Measurements from ENCODE around the gene PAXX. TPM values are rescaled to one million over a fixed set of nuclear protein-coding genes. Genes with fewer than 3 reads are reported as not detected.

Gene PAXX
- total RNA-seq, 1 experiment from 2014 or later, result 44.1 TPM

DNA sequence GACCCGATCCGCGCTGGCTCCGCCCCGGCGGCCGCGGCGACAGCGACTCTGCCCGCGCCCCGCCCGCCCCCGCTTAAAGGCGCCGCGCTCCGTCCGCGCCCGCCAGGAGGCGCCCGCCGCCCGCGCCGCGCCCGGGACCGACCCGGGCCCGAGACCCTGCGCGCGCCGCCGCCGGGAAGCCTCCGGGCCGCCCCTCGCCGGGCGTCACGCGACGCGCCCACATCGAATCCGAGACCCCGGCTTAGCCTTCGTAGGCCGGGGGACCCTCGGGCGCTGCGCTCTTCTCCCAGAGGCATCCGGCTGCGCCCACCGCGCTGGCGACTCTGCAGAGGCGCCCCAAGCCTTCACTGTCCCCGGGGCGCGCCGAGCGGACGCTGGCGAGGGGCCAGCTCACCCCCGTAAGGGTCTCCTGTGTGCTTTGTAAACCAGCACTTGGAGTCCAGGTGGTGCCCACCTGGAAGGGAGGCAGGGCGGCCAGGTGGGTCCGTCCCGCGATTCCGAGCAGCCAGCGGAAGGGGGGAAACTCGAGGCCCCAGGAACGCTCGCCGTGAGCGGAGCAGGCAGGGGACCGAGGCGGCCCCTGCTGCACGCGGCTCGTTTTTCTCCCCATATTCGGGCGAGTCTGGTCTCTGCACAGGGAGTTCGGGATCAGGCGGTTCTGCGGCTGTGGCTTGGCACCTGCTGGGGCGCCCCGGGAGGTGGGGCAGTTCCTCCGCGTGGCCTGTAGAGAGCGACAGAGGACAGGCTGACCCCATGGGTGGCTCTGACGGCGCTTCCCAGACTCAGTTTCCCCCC lies 36.2 kb downstream of the PAXX start (continued):
- TF ChIP-seq, protein P1, sequence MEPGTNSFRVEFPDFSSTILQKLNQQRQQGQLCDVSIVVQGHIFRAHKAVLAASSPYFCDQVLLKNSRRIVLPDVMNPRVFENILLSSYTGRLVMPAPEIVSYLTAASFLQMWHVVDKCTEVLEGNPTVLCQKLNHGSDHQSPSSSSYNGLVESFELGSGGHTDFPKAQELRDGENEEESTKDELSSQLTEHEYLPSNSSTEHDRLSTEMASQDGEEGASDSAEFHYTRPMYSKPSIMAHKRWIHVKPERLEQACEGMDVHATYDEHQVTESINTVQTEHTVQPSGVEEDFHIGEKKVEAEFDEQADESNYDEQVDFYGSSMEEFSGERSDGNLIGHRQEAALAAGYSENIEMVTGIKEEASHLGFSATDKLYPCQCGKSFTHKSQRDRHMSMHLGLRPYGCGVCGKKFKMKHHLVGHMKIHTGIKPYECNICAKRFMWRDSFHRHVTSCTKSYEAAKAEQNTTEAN (CRISPR knock-in tag; IDR thresholded peaks at IDR 0.05), result no peak
- TF ChIP-seq FOXJ3 (CRISPR knock-in tag; IDR thresholded peaks at IDR 0.05; ENCODE audit: borderline replicate concordance), result no peak
- no peak for TF ChIP-seq NR2C2 (CRISPR knock-in tag; IDR thresholded peaks at IDR 0.05)
- no peak for TF ChIP-seq HMGA2 (CRISPR knock-in tag; IDR thresholded peaks at IDR 0.05)
- no peak for TF ChIP-seq PRRX2 (CRISPR knock-in tag; IDR thresholded peaks at IDR 0.05)
- no peak for TF ChIP-seq ZNF317 (CRISPR knock-in tag; IDR thresholded peaks at IDR 0.05; ENCODE audit: borderline replicate concordance, low read depth)

DNA sequence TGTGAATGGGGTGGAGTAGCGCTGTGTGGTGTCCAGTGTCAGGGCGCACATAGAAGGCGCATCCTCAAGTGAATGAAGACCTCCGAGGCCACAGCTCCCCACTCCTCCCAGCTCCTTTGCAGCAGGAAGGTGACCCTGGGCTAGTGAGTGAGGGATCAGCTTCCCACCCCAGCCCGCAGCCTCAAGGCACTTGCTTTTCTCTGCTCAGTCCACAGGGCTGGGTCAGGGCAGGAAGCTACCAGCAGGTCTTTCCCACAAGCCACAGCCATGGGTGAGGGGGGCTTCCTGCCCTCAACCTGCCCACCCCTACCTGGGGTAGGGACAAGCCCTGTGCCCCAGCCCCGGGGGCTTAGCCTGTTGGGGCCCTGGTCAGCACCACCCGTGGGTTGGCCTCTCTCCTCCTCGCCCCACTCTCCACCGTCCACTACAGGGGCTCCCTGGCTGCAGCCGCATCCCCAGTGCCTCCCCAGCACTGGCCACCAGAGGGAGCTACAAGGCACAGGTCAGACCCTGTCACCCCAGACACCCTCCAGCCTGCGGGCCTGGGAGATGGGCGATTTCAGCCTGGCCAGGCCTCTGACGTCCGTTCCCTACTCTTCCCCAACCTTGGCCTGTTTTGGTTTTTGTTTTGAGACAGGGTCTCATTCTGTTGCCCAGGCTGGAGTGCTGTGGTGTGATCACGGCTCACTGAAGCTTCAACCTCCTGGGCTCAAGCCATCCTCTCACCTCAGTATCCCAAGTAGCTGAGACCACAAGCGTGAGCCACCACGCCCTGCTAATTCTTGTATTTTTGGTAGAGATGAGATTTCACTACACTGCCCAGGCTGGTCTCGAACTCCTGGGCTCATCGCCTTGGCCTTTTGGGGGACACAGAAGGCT lies 37.1 kb downstream of the PAXX start:
- Mint-ChIP-seq H3K9me3 (no peaks in the 10 kb centered on the region), H3K27ac (no peak overlapping the region; the same call in 1 of the 2 replicates), H3K36me3 (no peaks in the 10 kb centered on the region), H3K4me1 (0 out of 2 replicates have a peak, but pooled peaks cover 2% of the 10 kb centered on the region), H3K4me3 (peak overlapping the region; percentile 58), H3K27me3 (ENCODE audit: low read depth) (peaks cover 17% of the 10 kb centered on the region)
- CTCF ChIA-PET, result interaction anchor here (0.6 to 4.1 kb wide), 98 partner anchors 9 to 430 kb away, joined by 3 to 58 read pairs (median 6); partner anchors contain the start of genes AJM1, CCDC183, CLIC3 and CYSRT1
- peak; percentile 95 for DNase-seq (ENCODE audit: low spot score)
- peak; percentile 74 for ATAC-seq
- TF ChIP-seq, protein P2, sequence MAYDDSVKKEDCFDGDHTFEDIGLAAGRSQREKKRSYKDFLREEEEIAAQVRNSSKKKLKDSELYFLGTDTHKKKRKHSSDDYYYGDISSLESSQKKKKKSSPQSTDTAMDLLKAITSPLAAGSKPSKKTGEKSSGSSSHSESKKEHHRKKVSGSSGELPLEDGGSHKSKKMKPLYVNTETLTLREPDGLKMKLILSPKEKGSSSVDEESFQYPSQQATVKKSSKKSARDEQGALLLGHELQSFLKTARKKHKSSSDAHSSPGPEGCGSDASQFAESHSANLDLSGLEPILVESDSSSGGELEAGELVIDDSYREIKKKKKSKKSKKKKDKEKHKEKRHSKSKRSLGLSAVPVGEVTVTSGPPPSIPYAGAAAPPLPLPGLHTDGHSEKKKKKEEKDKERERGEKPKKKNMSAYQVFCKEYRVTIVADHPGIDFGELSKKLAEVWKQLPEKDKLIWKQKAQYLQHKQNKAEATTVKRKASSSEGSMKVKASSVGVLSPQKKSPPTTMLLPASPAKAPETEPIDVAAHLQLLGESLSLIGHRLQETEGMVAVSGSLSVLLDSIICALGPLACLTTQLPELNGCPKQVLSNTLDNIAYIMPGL (CRISPR knock-in tag; IDR thresholded peaks at IDR 0.05), result peak; percentile 7; the same call in 1 of the 2 replicates
- TF ChIP-seq, protein P3, sequence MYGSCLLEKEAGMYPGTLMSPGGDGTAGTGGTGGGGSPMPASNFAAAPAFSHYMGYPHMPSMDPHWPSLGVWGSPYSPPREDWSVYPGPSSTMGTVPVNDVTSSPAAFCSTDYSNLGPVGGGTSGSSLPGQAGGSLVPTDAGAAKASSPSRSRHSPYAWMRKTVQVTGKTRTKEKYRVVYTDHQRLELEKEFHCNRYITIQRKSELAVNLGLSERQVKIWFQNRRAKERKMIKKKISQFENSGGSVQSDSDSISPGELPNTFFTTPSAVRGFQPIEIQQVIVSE (CRISPR knock-in tag; IDR thresholded peaks at IDR 0.05; ENCODE audit: borderline replicate concordance), result no peak
- TF ChIP-seq FOXP1 (CRISPR knock-in tag; IDR thresholded peaks at IDR 0.05; ENCODE audit: borderline replicate concordance) (no peak), ZNF121 (CRISPR knock-in tag; IDR thresholded peaks at IDR 0.05) (peak; percentile 54; the same call in 1 of the 2 replicates)
- TF ChIP-seq, protein P4, sequence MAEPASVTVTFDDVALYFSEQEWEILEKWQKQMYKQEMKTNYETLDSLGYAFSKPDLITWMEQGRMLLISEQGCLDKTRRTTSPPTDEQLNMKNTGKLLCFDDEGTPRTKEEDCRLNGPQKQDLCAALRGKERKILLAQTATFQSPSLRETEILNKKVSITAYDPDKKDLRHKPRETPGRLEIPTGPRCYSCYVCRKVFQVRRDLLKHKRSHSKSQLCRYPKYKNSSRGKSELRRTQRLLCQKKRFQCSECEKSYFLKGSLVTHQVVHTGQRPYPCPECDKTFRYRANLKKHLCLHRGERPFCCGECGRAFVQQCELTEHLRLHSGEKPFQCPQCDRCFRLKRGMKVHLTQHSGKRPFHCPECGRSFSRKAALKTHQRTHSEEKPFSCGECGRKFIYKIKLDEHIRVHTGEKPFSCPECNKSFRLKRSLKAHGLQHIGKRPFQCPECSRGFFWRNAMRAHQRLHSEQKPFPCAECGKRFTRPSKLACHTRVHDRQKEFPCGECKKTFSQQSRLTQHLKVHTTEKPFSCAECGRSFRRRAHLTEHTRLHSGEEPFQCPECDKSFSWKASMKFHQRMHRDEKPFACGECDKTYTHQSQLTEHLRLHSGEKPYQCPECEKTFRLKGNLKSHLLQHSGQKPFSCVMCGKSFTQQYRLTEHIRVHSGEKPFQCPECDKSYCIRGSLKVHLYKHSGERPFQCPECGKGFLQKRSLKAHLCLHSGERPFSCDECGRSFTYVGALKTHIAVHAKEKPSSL (CRISPR knock-in tag; conservative IDR thresholded peaks at IDR 0.05), result no peak
- TF ChIP-seq, protein P5, sequence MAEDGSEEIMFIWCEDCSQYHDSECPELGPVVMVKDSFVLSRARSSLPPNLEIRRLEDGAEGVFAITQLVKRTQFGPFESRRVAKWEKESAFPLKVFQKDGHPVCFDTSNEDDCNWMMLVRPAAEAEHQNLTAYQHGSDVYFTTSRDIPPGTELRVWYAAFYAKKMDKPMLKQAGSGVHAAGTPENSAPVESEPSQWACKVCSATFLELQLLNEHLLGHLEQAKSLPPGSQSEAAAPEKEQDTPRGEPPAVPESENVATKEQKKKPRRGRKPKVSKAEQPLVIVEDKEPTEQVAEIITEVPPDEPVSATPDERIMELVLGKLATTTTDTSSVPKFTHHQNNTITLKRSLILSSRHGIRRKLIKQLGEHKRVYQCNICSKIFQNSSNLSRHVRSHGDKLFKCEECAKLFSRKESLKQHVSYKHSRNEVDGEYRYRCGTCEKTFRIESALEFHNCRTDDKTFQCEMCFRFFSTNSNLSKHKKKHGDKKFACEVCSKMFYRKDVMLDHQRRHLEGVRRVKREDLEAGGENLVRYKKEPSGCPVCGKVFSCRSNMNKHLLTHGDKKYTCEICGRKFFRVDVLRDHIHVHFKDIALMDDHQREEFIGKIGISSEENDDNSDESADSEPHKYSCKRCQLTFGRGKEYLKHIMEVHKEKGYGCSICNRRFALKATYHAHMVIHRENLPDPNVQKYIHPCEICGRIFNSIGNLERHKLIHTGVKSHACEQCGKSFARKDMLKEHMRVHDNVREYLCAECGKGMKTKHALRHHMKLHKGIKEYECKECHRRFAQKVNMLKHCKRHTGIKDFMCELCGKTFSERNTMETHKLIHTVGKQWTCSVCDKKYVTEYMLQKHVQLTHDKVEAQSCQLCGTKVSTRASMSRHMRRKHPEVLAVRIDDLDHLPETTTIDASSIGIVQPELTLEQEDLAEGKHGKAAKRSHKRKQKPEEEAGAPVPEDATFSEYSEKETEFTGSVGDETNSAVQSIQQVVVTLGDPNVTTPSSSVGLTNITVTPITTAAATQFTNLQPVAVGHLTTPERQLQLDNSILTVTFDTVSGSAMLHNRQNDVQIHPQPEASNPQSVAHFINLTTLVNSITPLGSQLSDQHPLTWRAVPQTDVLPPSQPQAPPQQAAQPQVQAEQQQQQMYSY (CRISPR knock-in tag; IDR thresholded peaks at IDR 0.05), result 0 out of 2 replicates have a peak, but pooled peaks have one; percentile 5
- TF ChIP-seq, protein P6, sequence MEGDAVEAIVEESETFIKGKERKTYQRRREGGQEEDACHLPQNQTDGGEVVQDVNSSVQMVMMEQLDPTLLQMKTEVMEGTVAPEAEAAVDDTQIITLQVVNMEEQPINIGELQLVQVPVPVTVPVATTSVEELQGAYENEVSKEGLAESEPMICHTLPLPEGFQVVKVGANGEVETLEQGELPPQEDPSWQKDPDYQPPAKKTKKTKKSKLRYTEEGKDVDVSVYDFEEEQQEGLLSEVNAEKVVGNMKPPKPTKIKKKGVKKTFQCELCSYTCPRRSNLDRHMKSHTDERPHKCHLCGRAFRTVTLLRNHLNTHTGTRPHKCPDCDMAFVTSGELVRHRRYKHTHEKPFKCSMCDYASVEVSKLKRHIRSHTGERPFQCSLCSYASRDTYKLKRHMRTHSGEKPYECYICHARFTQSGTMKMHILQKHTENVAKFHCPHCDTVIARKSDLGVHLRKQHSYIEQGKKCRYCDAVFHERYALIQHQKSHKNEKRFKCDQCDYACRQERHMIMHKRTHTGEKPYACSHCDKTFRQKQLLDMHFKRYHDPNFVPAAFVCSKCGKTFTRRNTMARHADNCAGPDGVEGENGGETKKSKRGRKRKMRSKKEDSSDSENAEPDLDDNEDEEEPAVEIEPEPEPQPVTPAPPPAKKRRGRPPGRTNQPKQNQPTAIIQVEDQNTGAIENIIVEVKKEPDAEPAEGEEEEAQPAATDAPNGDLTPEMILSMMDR (IDR thresholded peaks at IDR 0.05), result peak; percentile 84
- POLR2A ChIA-PET, result interaction anchor here (1.6 kb wide), 1 partner anchor 194 kb away, joined by 3 read pairs; no protein-coding TSS in a partner anchor

Measured in WTC11 (cell line).